GM23338 (cell line): ENCODE data around the gene RTN4RL1. TPM values are rescaled to one million over a fixed set of nuclear protein-coding genes. Genes with fewer than 3 reads are reported as not detected.

Experiments
- ATAC-seq: fragments of 200-7000 bp; cut with Tn5 transposase; 3 replicates; pipeline ENCODE4 v1.9.1; 2020
- DNase-seq: peaks from one replicate; pipeline ENCODE4 v3.0.0-alpha.2; 2015; ENCODE audit warnings: low spot score
- H2AFZ ChIP-seq: fragments of 200-600 bp; sonication (generic); 2 replicates; pipeline ENCODE4 v1.8.0; 2016; ENCODE audit warnings: antibody characterized with exemption, mild to moderate bottlenecking, moderate library complexity
- H3F3A ChIP-seq: fragments of 200-600 bp; sonication (generic); replicated peaks from 2 replicates; pipeline ENCODE4 v1.8.0; 2017; ENCODE audit warnings: antibody characterized with exemption, mixed run types, low read depth
- H3K27ac ChIP-seq: fragments of 200-600 bp; sonication (generic); 2 replicates; pipeline ENCODE4 v1.6.1; 2016; ENCODE audit warnings: low read depth
- H3K27me3 ChIP-seq: fragments of 200-600 bp; sonication (generic); 2 replicates; pipeline ENCODE4 v1.8.0; 2016; ENCODE audit warnings: mild to moderate bottlenecking, mixed run types, moderate library complexity; ENCODE audit not compliant: insufficient read depth
- H3K36me3 ChIP-seq: fragments of 200-600 bp; sonication (generic); 2 replicates; pipeline ENCODE4 v1.8.0; 2016; ENCODE audit warnings: mild to moderate bottlenecking; ENCODE audit not compliant: insufficient read depth
- H3K4me1 ChIP-seq: fragments of 200-600 bp; sonication (generic); 2 replicates; pipeline ENCODE4 v1.8.0; 2016; ENCODE audit warnings: mild to moderate bottlenecking, moderate library complexity; ENCODE audit not compliant: insufficient read depth
- H3K4me2 ChIP-seq: fragments of 200-600 bp; sonication (generic); 2 replicates; pipeline ENCODE4 v1.7.1; 2017; ENCODE audit warnings: mixed run types
- H3K4me3 ChIP-seq: fragments of 200-600 bp; sonication (generic); 2 replicates; pipeline ENCODE4 v1.6.1; 2016; ENCODE audit warnings: mixed run types
- H3K79me2 ChIP-seq: fragments of 200-600 bp; sonication (generic); replicated peaks from 2 replicates; pipeline ENCODE4 v1.8.0; 2017; ENCODE audit warnings: mild to moderate bottlenecking; ENCODE audit not compliant: insufficient read depth
- H3K9me2 ChIP-seq: fragments of 200-600 bp; sonication (generic); 2 replicates; pipeline ENCODE4 v1.8.0; 2017; ENCODE audit not compliant: insufficient read depth
- H4K20me1 ChIP-seq: fragments of 200-600 bp; sonication (generic); replicated peaks from 2 replicates; pipeline ENCODE4 v1.8.0; 2017; ENCODE audit warnings: mild to moderate bottlenecking; ENCODE audit not compliant: insufficient read depth
- H3K27ac Mint-ChIP-seq: 2 replicates; pipeline ENCODE4 v1.8.0; 2020; ENCODE audit warnings: inconsistent platforms, mild to moderate bottlenecking, moderate library complexity, mixed read lengths
- H3K27me3 Mint-ChIP-seq: 3 replicates; pipeline ENCODE4 v1.8.0; 2022; ENCODE audit warnings: low read depth, mild to moderate bottlenecking, moderate library complexity, mixed read lengths, inconsistent platforms; ENCODE audit not compliant: insufficient read depth, poor library complexity
- H3K36me3 Mint-ChIP-seq: 3 replicates; pipeline ENCODE4 v1.8.0; 2021; ENCODE audit warnings: low read depth, mild to moderate bottlenecking, inconsistent platforms, moderate library complexity, mixed read lengths
- H3K4me1 Mint-ChIP-seq: 3 replicates; pipeline ENCODE4 v1.8.0; 2020; ENCODE audit warnings: mild to moderate bottlenecking, inconsistent platforms, mixed read lengths
- H3K4me3 Mint-ChIP-seq: 3 replicates; pipeline ENCODE4 v1.8.0; 2021; ENCODE audit warnings: moderate library complexity, mild to moderate bottlenecking, inconsistent platforms, mixed read lengths
- H3K9me3 Mint-ChIP-seq: 3 replicates; pipeline ENCODE4 v1.8.0; 2020; ENCODE audit warnings: moderate library complexity, mild to moderate bottlenecking, inconsistent platforms, mixed read lengths
- CREB1 ChIP-seq: fragments of 250-450 bp; sonication (Bioruptor Pico); IDR thresholded peaks from 2 replicates; pipeline ENCODE4 v1.5.0; 2020; ENCODE audit warnings: low read depth, mild to moderate bottlenecking, moderate library complexity
- EZH2 ChIP-seq: fragments of 200-600 bp; sonication (generic); IDR thresholded peaks from one replicate; pipeline ENCODE4 v1.8.0; 2017; ENCODE audit warnings: antibody characterized with exemption, mild to moderate bottlenecking, low read depth; ENCODE audit not compliant: unreplicated experiment
- EZH2phosphoT487 ChIP-seq: fragments of 200-600 bp; sonication (generic); IDR thresholded peaks from one replicate; pipeline ENCODE4 v1.8.1; 2018; ENCODE audit warnings: antibody characterized with exemption; ENCODE audit not compliant: unreplicated experiment
- JUNB ChIP-seq: IDR thresholded peaks from one replicate; pipeline ENCODE4 v1.6.1; 2016; ENCODE audit warnings: antibody characterized with exemption; ENCODE audit not compliant: unreplicated experiment
- NANOG ChIP-seq: IDR thresholded peaks from 2 replicates; pipeline ENCODE4 v1.6.1; 2016; ENCODE audit warnings: antibody characterized with exemption, borderline replicate concordance
- POLR2AphosphoS5 ChIP-seq: IDR thresholded peaks from 2 replicates; pipeline ENCODE4 v1.6.1; 2016; ENCODE audit warnings: antibody characterized with exemption, low read depth
- polyA plus RNA-seq: library from polyadenylated mRNA; unstranded; fragments of >200 nt; fragmentation: Nextera tagmentation; extraction: Ambion mirVana; gene quantifications from 2 replicates; pipeline ENCODE4 v1.2.1, GENCODE V29; 2016
- total RNA-seq: library from RNA; depleted of rRNA; stranded (reverse); fragments of >200 nt; shearing (Covaris generic); gene quantifications from 2 replicates; pipeline ENCODE4 v1.2.3, GENCODE V29; 2014
- TF ChIP-seq, protein P1 (sequence below): IDR thresholded peaks from one replicate; pipeline ENCODE4 v1.6.1; 2018; ENCODE audit warnings: antibody characterized with exemption; ENCODE audit not compliant: unreplicated experiment
- TF ChIP-seq, protein P2 (sequence below): IDR thresholded peaks from 2 replicates; pipeline ENCODE4 v1.6.1; 2016; ENCODE audit warnings: antibody characterized with exemption

The RTN4RL1 gene
- total and polyA plus RNA-seq, 2 experiments from 2014 or later, result 0.17 TPM; not detected in 1

- TF ChIP-seq, protein P1, sequence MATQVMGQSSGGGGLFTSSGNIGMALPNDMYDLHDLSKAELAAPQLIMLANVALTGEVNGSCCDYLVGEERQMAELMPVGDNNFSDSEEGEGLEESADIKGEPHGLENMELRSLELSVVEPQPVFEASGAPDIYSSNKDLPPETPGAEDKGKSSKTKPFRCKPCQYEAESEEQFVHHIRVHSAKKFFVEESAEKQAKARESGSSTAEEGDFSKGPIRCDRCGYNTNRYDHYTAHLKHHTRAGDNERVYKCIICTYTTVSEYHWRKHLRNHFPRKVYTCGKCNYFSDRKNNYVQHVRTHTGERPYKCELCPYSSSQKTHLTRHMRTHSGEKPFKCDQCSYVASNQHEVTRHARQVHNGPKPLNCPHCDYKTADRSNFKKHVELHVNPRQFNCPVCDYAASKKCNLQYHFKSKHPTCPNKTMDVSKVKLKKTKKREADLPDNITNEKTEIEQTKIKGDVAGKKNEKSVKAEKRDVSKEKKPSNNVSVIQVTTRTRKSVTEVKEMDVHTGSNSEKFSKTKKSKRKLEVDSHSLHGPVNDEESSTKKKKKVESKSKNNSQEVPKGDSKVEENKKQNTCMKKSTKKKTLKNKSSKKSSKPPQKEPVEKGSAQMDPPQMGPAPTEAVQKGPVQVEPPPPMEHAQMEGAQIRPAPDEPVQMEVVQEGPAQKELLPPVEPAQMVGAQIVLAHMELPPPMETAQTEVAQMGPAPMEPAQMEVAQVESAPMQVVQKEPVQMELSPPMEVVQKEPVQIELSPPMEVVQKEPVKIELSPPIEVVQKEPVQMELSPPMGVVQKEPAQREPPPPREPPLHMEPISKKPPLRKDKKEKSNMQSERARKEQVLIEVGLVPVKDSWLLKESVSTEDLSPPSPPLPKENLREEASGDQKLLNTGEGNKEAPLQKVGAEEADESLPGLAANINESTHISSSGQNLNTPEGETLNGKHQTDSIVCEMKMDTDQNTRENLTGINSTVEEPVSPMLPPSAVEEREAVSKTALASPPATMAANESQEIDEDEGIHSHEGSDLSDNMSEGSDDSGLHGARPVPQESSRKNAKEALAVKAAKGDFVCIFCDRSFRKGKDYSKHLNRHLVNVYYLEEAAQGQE, result no peak
- no peak for TF ChIP-seq EZH2
- no peak for TF ChIP-seq CREB1 (CRISPR knock-in tag)
- TF ChIP-seq EZH2phosphoT487, result no peak
- TF ChIP-seq JUNB, result no peak
These were observed 49.8 kb upstream of the RTN4RL1 start (continued) for GRCh38 chr17:2074919-2075318.

DNA sequence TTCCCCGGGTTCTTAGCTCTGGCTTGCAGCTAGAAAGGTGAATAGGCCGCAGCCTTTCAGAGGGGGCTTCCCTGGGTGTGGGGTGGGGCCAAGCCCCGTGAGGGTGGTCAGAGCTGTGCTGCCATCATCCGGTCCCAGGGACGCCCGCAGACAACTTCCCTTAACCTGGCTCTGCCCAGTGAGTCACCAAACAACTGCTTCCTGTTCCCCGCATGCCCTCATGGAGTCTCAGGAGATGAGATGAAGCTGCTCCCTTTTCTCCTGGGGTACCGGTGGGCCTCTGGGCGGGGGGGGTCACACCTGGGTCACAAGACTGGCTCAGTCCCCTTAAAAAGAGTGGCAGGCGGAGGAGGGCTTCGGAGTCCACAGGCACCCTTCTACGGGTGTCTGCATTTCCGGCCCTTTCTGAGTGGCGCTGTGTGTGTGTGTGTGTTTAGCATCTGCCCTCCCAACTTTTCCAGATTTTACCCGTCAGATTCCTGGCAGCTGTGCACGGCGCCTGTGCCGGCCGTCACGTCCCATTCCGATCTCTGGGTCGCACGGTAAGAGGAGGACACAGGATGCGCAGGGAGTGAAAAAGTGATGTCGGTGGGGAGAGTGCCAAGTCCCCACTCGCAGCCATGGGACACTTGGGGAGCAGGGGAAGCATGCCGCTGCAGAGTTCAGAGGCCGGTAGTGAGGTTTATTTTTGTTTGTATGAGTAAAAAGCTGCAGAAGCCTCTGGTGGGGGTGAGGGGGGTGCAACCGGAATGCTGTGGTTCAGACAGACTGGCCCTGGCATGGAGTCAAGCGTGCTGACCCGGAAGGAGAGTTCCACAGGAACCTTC, 46.5 kb upstream of the RTN4RL1 start:
- 0 out of 2 replicates have a peak overlapping the region, but pooled peaks have one; percentile 19 for H3K27ac ChIP-seq
- Mint-ChIP-seq H3K36me3 (no peaks in the 10 kb centered on the region; the same call in 2 of the 3 replicates), H3K4me1 (peaks cover 37% of the 10 kb centered on the region), H3K4me3 (no peak overlapping the region), H3K27me3 (peaks cover 17% of the 10 kb centered on the region), H3K9me3 (no peaks in the 10 kb centered on the region), H3K27ac (peak overlapping the region; percentile 28; the same call in 1 of the 2 replicates)
- no peak for ATAC-seq
- H4K20me1 ChIP-seq, result no peaks in the 10 kb centered on the region; the same call in 1 of the 2 replicates
- H3K9me2 ChIP-seq, result no peaks in the 10 kb centered on the region
- peaks cover 19% of the 10 kb centered on the region for H3K4me1 ChIP-seq
- TF ChIP-seq POLR2AphosphoS5 (no peak), NANOG (no peak), CREB1 (CRISPR knock-in tag) (no peak)
- TF ChIP-seq, protein P2, sequence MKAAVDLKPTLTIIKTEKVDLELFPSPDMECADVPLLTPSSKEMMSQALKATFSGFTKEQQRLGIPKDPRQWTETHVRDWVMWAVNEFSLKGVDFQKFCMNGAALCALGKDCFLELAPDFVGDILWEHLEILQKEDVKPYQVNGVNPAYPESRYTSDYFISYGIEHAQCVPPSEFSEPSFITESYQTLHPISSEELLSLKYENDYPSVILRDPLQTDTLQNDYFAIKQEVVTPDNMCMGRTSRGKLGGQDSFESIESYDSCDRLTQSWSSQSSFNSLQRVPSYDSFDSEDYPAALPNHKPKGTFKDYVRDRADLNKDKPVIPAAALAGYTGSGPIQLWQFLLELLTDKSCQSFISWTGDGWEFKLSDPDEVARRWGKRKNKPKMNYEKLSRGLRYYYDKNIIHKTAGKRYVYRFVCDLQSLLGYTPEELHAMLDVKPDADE, result no peak
- H3K4me3 ChIP-seq, result no peak overlapping the region
- DNase-seq, result no peak
- no peaks in the 10 kb centered on the region; the same call in 1 of the 2 replicates for H3F3A ChIP-seq
- H3K27me3 ChIP-seq, result no peaks in the 10 kb centered on the region
- H2AFZ ChIP-seq, result no peak overlapping the region
- no peaks in the 10 kb centered on the region for H3K36me3 ChIP-seq
- no peak overlapping the region for H3K4me2 ChIP-seq
- no peaks in the 10 kb centered on the region for H3K79me2 ChIP-seq
